ENCODE results near the gene SPEM1.
"Not testable (repeated sequence)": the region's sequence is repeated elsewhere in the genome, so short reads cannot be mapped to it uniquely, and the experiment has no call there.

- not testable (repeated sequence) for TF ChIP-seq CTCF, POLR2A (IDR thresholded peaks at IDR 0.05)
Observed at GRCh38 chr17:7470457-7470973, 50.4 kb downstream of the SPEM1 start.

Measured in thyroid gland (tissue), 4 donors.